ELR (cell line): ENCODE results near the gene RNF144B.
"Not testable (repeated sequence)": the region's sequence is repeated elsewhere in the genome, so short reads cannot be mapped to it uniquely, and the experiment has no call there.

ENCODE experiments used
- DNase-seq: peaks from one replicate; pipeline ENCODE4 v3.0.0-alpha.2; 2015; ENCODE audit warnings: low read depth

RNF144B gene

DNA sequence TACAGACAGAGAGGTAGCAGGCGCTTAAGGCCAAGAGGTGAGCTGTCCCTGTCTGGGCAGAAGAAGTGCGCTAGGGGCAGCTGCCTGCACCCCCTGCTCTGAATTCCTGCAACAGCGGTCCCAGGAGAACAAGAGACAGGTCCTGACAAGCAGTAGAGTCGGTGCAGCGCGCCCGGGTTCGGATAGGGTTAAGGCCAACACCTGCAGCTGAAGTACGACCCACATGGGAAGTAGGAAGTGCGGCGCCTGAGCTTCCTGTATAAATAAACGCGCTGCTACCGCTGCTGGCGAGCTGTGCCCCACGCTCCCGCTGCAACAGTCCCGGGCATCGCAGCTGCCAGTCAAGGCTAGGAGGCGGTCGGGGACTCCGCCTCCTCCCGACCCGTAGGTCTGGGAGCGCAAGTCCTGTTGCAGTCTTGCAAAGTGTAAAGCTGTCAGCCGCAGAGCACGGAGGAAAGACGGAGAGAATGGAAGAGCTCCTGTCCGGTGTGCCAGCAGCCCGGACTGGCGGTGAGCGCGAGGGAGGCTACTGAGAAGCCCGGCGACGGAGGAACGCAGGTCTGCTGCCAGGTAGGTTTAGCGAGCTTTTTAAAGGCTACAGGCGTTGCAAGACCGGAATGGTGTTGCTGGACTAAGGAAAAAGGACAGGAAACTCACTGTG is at the start of gene RNF144B:
Gene RNF144B, plus strand, starts transcription at position 290 of the 661 bp plus-strand sequence. CDS start 12,185 bp downstream, outside the sequence.
- DNase-seq: peak; percentile 89

GRCh38 chr6:18339599-18339998 is 47.6 kb upstream of the RNF144B start:
- DNase-seq: no peak

GRCh38 chr6:18340781-18341551 is 46.2 kb upstream of the RNF144B start:
- DNase-seq: no peak

- no peak for DNase-seq
These were observed 44.9 kb upstream of the RNF144B start for GRCh38 chr6:18342223-18342622.

GRCh38 chr6:18343741-18344140 is 43.4 kb upstream of the RNF144B start:
- DNase-seq: peak; percentile 92

DNA sequence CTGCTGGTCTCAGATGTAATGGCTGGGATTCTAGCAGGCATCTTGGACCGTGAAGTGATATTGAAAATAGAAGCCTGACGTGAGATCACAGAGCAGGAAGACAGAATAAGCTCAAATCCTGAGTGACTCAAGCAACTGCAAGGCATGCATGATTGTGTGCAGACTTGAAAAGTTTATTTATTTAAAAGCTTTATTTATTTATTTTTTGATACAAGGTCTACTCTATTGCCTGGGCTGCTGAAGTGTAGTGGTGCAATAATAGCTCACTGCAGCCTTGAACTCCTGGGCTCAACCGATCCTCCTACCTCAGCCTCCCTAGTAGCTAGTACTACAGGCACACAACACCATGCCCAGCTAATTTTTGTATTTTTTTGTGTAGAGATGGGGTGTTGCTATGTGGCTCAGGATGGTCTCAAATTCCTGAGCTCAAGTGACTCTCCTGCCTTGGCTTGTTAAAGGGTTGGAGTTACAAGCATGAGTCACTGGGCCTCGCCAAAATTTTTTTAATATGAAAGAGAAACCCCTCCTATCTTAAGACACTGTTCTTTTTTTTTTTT is 40.1 kb upstream of the RNF144B start:
- DNase-seq: peak; percentile 65

- DNase-seq: no peak
These were observed 39.3 kb upstream of the RNF144B start for GRCh38 chr6:18347866-18348265.

DNA sequence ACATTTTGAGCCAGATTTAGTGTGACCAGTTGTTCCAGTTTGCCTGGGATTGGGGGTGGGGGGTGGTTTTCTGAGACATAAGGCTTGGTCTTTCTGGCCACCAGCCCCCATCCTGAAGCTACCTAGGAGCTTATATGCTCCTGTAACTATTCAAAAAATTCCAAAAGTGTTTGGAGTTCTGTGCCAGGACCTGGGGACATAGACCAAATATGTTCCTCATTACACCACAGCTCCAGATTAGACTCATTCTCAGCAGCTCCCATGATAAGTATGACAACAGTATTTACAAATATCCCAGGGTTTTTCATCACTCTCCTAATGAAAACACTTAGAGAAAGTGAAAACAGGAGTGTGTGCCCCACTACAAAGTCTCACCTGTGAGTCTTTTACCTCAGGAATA is 37.8 kb upstream of the RNF144B start:
- no peak for DNase-seq

GRCh38 chr6:18350271-18350670 is 36.9 kb upstream of the RNF144B start:
- no peak for DNase-seq

- DNase-seq: no peak
These were observed 36.4 kb upstream of the RNF144B start for GRCh38 chr6:18350712-18351111.

GRCh38 chr6:18352001-18352400 is 35.1 kb upstream of the RNF144B start:
- DNase-seq: no peak

DNA sequence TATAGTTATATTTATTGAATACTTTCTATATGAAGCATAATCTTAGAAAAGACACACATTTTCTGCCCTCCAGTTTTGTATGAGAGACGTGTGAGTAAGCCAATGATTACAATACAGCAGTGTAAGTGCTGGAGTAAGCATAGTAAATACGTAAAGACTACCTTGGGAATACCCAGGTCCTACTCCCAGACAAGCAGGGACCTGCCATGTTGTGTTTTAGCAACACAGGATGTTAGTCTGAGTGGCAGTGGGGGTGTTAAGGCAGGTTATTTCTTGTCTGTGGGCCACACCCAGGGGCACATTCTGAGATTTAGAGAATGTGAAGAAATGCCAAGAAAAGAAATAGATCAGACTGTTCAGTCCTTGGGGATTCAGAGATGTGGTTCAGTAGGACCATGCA is 34.3 kb upstream of the RNF144B start:
- DNase-seq: no peak

DNA sequence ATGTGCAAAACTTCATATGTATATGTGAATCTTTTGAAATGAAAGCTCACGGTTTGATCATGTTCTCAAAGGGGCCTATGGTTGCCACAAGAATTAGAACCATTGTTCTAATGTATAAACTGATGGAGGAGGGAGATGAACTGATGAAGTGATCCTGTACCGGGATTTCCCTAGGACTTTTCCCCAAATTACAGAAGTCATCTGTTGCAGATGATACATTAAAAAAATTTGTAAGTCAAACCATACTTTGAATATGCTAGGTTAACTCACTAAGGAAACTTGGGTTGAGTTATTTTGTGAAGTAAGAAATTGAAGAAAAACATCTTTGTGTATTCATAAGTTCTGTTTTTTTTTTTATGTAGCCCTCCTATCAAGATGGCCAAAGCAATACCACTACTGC is 33.9 kb upstream of the RNF144B start:
- no peak for DNase-seq

DNA sequence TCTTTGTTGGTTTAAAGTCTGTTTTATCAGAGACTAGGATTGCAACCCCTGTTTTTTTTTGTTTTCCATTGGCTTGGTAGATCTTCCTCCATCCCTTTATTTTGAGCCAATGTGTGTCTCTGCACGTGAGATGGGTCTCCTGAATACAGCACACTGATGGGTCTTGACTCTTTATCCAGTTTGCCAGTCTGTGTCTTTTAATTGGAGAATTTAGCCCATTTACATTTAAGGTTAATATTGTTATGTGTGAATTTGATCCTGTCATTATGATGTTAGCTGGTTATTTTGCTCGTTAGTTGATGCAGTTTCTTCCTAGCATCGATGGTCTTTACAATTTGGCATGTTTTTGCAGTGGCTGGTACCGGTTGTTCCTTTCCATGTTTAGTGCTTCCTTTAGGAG is 29.6 kb upstream of the RNF144B start:
- DNase-seq: not testable (repeated sequence)

DNA sequence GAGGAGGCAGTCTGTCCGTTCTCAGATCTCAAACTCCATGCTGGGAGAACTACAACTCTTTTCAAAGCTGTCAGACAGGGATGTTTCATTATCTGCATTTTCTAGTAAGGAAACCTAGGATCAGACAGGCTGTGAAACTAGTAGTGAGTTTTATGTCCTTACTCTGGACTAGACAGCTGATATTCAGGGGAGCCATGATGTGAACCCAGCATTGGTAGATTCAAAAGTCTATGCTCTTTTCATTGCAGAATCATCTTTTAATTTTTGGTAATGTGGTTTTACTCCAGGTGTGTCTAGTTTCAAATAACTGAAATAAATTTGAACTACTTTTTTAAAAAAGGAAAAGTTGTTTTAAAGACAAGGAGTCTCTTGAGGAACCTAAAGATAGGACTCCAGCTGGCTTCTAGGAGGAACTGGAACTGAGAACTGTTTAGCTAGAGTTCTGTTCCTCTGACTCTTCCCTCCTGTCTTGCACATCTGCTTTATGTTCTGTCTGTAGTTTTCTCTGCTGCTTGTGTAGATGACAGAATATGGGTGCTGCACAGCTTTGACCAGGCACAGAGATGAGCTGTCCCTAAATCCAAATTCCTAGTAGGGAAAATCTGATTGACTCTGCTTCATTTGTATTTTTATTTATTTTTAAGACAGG is 27.8 kb upstream of the RNF144B start:
- DNase-seq: no peak

- no peak for DNase-seq
These were observed 27.0 kb upstream of the RNF144B start for GRCh38 chr6:18360188-18360587.

GRCh38 chr6:18362058-18362561 is 25.0 kb upstream of the RNF144B start:
- peak; percentile 67 for DNase-seq

GRCh38 chr6:18363746-18364145 is 23.4 kb upstream of the RNF144B start:
- DNase-seq: no peak

DNA sequence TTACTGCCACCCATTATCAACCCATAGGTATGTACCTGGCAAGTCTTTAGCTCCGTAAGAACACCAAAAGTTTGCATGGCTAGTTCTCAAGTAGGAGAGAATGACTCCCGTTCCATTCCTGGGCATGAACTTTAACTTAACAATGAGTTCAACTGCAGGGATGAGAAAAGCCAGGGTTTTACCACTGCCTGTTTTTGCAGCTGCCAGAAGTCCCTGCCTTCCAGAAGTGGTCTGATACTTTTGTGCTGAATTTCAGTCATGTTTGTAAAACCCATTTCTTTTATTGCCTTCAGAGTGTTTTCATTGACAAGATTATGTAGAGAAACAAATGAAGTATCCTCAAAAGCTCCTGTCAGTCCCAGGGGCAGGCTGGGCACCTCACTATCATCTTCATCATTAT is 22.6 kb upstream of the RNF144B start:
- not testable (repeated sequence) for DNase-seq

DNA sequence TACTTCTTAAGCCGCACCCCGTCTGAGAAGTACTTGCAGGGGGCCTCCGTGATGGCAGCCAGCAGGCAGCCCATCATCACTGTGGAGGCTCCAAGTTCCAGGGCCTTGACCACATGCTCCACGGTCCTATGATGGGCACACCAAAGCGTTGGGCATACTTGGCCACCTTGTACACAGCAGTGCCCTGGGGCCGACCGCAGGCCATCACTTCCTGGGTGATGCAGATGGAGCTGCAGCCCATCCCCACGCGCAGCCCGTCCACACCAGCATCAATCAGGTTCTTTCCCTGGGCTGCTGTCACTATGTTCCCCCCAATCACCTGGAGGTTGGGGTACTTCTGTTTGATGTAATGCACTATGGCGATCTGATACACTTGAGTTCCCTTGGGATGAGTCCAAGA is 19.8 kb upstream of the RNF144B start:
- DNase-seq: no peak

GRCh38 chr6:18368277-18369105 is 18.7 kb upstream of the RNF144B start:
- DNase-seq: no peak

DNA sequence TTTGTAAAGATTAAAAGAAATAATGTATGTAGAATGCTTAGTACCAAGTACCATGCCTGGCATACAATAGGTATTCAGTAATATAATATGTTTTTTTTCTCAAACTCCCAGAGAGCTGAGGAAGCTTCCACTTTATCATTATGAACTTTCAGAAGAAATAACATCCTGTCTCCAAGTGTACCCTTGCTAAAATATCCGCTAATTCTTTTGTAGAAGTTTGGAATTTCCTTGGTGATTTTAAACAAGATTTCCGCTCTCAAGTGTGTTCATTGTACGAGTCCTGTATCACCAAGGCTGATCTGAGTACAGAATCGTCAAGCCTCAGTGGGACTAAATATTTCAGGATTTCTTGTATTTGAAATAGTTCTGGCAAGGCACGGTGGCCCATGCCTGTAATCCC is 16.1 kb upstream of the RNF144B start:
- no peak for DNase-seq
